ENCODE results near the gene OR5J2. TPM values are rescaled to one million over a fixed set of nuclear protein-coding genes. Genes with fewer than 3 reads are reported as not detected.
"Not testable (repeated sequence)": the region's sequence is repeated elsewhere in the genome, so short reads cannot be mapped to it uniquely, and the experiment has no call there.

The OR5J2 gene
- polyA plus RNA-seq (ENCODE audit: insufficient read depth in 1 of 5, insufficient read length in 5 of 5, low replicate concordance in 1 of 5) = not detected
- long read RNA-seq, donor 1 = 0 reads
- long read RNA-seq, donor 2 = 0 reads
- long read RNA-seq, donor 3 = 0 reads
- long read RNA-seq, donor 4 = 0 reads
- long read RNA-seq, donor 5 = 0 reads
- long read RNA-seq, donor 6 = 0 reads
- long read RNA-seq, donor 7 = 0 reads
- long read RNA-seq, donor 8 = 0 reads

GRCh38 chr11:56176318-56176717, at the start of gene OR5J2:
Gene OR5J2 (plus strand): TSS chr11:56176618. CDS start chr11:56176618, 0 bp downstream.
- DNase-seq = no peak

GRCh38 chr11:56140151-56140661, 36.2 kb upstream of the OR5J2 start, which contains the start of gene OR8J3:
Gene OR8J3 (minus strand): TSS chr11:56140201. CDS start chr11:56137718, 2,483 bp downstream.
- no peak for DNase-seq

- DNase-seq = not testable (repeated sequence)
These were observed 32.7 kb upstream of the OR5J2 start for GRCh38 chr11:56143681-56144080.

- DNase-seq = no peak
These were observed 25.0 kb upstream of the OR5J2 start for GRCh38 chr11:56151376-56151775.

- DNase-seq = no peak
These were observed 24.1 kb upstream of the OR5J2 start for GRCh38 chr11:56152333-56152732.

GRCh38 chr11:56160217-56160616, 16.2 kb upstream of the OR5J2 start, which contains the start of gene OR8K5:
Gene OR8K5 (minus strand): TSS chr11:56160317. CDS start chr11:56160317, 0 bp downstream.
- no peak for DNase-seq

- no peak for DNase-seq
These were observed 12.6 kb upstream of the OR5J2 start for GRCh38 chr11:56163804-56164203.

GRCh38 chr11:56172256-56172830, 4.1 kb upstream of the OR5J2 start:
- DNase-seq = no peak

GRCh38 chr11:56183459-56183858, 7.0 kb downstream of the OR5J2 start:
- no peak for DNase-seq

- no peak for DNase-seq
These were observed 12.2 kb downstream of the OR5J2 start for GRCh38 chr11:56188602-56189001.

- no peak for DNase-seq
These were observed 20.3 kb downstream of the OR5J2 start for GRCh38 chr11:56196705-56197104.

- DNase-seq = no peak
These were observed 20.9 kb downstream of the OR5J2 start for GRCh38 chr11:56197367-56197766.

GRCh38 chr11:56207790-56208189, 31.4 kb downstream of the OR5J2 start:
- no peak for DNase-seq

GRCh38 chr11:56214537-56214936, 38.1 kb downstream of the OR5J2 start:
- DNase-seq = no peak

GRCh38 chr11:56219735-56220134, 43.3 kb downstream of the OR5J2 start:
- DNase-seq = not testable (repeated sequence)

Other genes with a start within 250 kb of the OR5J2 start
- not detected for gene OR5I1, start 240.2 kb upstream of the OR5J2 start, polyA plus RNA-seq (ENCODE audit: insufficient read depth in 1 of 5, insufficient read length in 5 of 5, low replicate concordance in 1 of 5)
- gene OR10AG1, start 206.7 kb upstream of the OR5J2 start, polyA plus RNA-seq (ENCODE audit: insufficient read depth in 1 of 5, insufficient read length in 5 of 5, low replicate concordance in 1 of 5) = not detected
- gene OR5F1, start 182.0 kb upstream of the OR5J2 start, polyA plus RNA-seq (ENCODE audit: insufficient read depth in 1 of 5, insufficient read length in 5 of 5, low replicate concordance in 1 of 5) = not detected
- under 1 TPM; 0.04 to 0.08 (median 0.06) TPM for gene OR5AS1, start 149.0 kb upstream of the OR5J2 start, polyA plus RNA-seq (ENCODE audit: insufficient read depth in 1 of 5, insufficient read length in 5 of 5, low replicate concordance in 1 of 5)
- not detected for gene OR8I2, start 83.3 kb upstream of the OR5J2 start, polyA plus RNA-seq (ENCODE audit: insufficient read depth in 1 of 5, insufficient read length in 5 of 5, low replicate concordance in 1 of 5)
- not detected for gene OR8H2, start 72.9 kb upstream of the OR5J2 start, polyA plus RNA-seq (ENCODE audit: insufficient read depth in 1 of 5, insufficient read length in 5 of 5, low replicate concordance in 1 of 5)
- not detected for gene OR8H3, start 54.2 kb upstream of the OR5J2 start, polyA plus RNA-seq (ENCODE audit: insufficient read depth in 1 of 5, insufficient read length in 5 of 5, low replicate concordance in 1 of 5)
- not detected for gene OR8J3, start 36.4 kb upstream of the OR5J2 start, polyA plus RNA-seq (ENCODE audit: insufficient read depth in 1 of 5, insufficient read length in 5 of 5, low replicate concordance in 1 of 5)
- not detected for gene OR8K5, start 16.3 kb upstream of the OR5J2 start, polyA plus RNA-seq (ENCODE audit: insufficient read depth in 1 of 5, insufficient read length in 5 of 5, low replicate concordance in 1 of 5)
- gene OR5T2, start 57.6 kb downstream of the OR5J2 start, polyA plus RNA-seq (ENCODE audit: insufficient read depth in 1 of 5, insufficient read length in 5 of 5, low replicate concordance in 1 of 5) = not detected
- not detected for gene OR5T3, start 75.6 kb downstream of the OR5J2 start, polyA plus RNA-seq (ENCODE audit: insufficient read depth in 1 of 5, insufficient read length in 5 of 5, low replicate concordance in 1 of 5)
- gene OR5T1, start 97.5 kb downstream of the OR5J2 start, polyA plus RNA-seq (ENCODE audit: insufficient read depth in 1 of 5, insufficient read length in 5 of 5, low replicate concordance in 1 of 5) = not detected
- under 1 TPM in 1 of 5 donors, not detected in 4; 0.04 TPM for gene OR8H1, start 115.6 kb downstream of the OR5J2 start, polyA plus RNA-seq (ENCODE audit: insufficient read depth in 1 of 5, insufficient read length in 5 of 5, low replicate concordance in 1 of 5)
- gene OR8K3, start 138.5 kb downstream of the OR5J2 start, polyA plus RNA-seq (ENCODE audit: insufficient read depth in 1 of 5, insufficient read length in 5 of 5, low replicate concordance in 1 of 5) = not detected
- not detected for gene OR8K1, start 169.4 kb downstream of the OR5J2 start, polyA plus RNA-seq (ENCODE audit: insufficient read depth in 1 of 5, insufficient read length in 5 of 5, low replicate concordance in 1 of 5)
- not detected for gene OR8J1, start 177.7 kb downstream of the OR5J2 start, polyA plus RNA-seq (ENCODE audit: insufficient read depth in 1 of 5, insufficient read length in 5 of 5, low replicate concordance in 1 of 5)
- not detected for gene OR8U1, start 199.0 kb downstream of the OR5J2 start, polyA plus RNA-seq (ENCODE audit: insufficient read depth in 1 of 5, insufficient read length in 5 of 5, low replicate concordance in 1 of 5)
- not detected for gene OR5AL1, start 236.1 kb downstream of the OR5J2 start, polyA plus RNA-seq (ENCODE audit: insufficient read depth in 1 of 5, insufficient read length in 5 of 5, low replicate concordance in 1 of 5)

Measured in right lung (tissue), 10 donors.